SU-DHL-6 (cell line): ENCODE measurements around the gene ABCC3.

ENCODE experiments used
- H2AFZ ChIP-seq: fragments of 200-600 bp; sonication (generic); 2 replicates; pipeline ENCODE4 v1.6.1; 2014; ENCODE audit warnings: low read depth, mild to moderate bottlenecking, moderate library complexity, mixed read lengths, antibody characterized with exemption, low read length; ENCODE audit not compliant: severe bottlenecking
- H3F3A ChIP-seq: fragments of 200-600 bp; shearing (Covaris generic); 2 replicates; pipeline ENCODE4 v1.6.0; 2016; ENCODE audit warnings: antibody characterized with exemption, mild to moderate bottlenecking; ENCODE audit not compliant: insufficient read depth
- H3K27ac ChIP-seq: fragments of 200-600 bp; sonication (generic); 2 replicates; pipeline ENCODE4 v1.5.1; 2016; ENCODE audit warnings: low read depth, mild to moderate bottlenecking, low read length, moderate library complexity, mixed read lengths
- H3K27me3 ChIP-seq: fragments of 200-600 bp; sonication (generic), shearing (Covaris generic); 2 replicates; pipeline ENCODE4 v1.6.0; 2014; ENCODE audit warnings: mild to moderate bottlenecking, low read length
- H3K36me3 ChIP-seq: fragments of 200-600 bp; sonication (generic); 2 replicates; pipeline ENCODE4 v1.6.1; 2014; ENCODE audit warnings: mild to moderate bottlenecking, low read length, mixed read lengths
- H3K4me2 ChIP-seq: fragments of 300-600, 200-600 bp; shearing (Covaris generic), sonication (generic); 2 replicates; pipeline ENCODE4 v1.6.0; 2014; ENCODE audit warnings: low read length, low read depth, mild to moderate bottlenecking; ENCODE audit not compliant: poor library complexity, severe bottlenecking
- H3K4me3 ChIP-seq: fragments of 200-600 bp; sonication (generic); 2 replicates; pipeline ENCODE4 v1.5.1; 2014; ENCODE audit warnings: antibody characterized with exemption, low read length, mild to moderate bottlenecking, mixed read lengths; ENCODE audit not compliant: insufficient read depth, poor library complexity, severe bottlenecking
- H3K79me2 ChIP-seq: fragments of 200-600 bp; sonication (generic); 2 replicates; pipeline ENCODE4 v1.6.1; 2014; ENCODE audit warnings: mild to moderate bottlenecking, low read length, moderate library complexity; ENCODE audit not compliant: insufficient read depth
- H3K9ac ChIP-seq: fragments of 200-600 bp; sonication (generic); 2 replicates; pipeline ENCODE4 v1.7.0; 2014; ENCODE audit warnings: mild to moderate bottlenecking, low read length
- H3K9me2 ChIP-seq: fragments of 200-600 bp; sonication (generic); replicated peaks from 2 replicates; pipeline ENCODE4 v1.6.1; 2014; ENCODE audit warnings: low read length; ENCODE audit not compliant: insufficient read depth
- H3K9me3 ChIP-seq: fragments of 200-600 bp; sonication (generic); 2 replicates; pipeline ENCODE4 v1.6.1; 2014; ENCODE audit warnings: low read length, mixed read lengths; ENCODE audit not compliant: insufficient read depth
- H4K20me1 ChIP-seq: fragments of 200-600 bp; sonication (generic); 2 replicates; pipeline ENCODE4 v1.6.1; 2014; ENCODE audit warnings: low read depth, mild to moderate bottlenecking, antibody characterized with exemption, low read length, moderate library complexity, mixed read lengths
- EZH2phosphoT487 ChIP-seq: fragments of 200-600 bp; sonication (generic), shearing (Covaris generic); conservative IDR thresholded peaks from 2 replicates; pipeline ENCODE4 v1.6.1; 2018; ENCODE audit warnings: mild to moderate bottlenecking, antibody characterized with exemption, low read length, moderate library complexity, mixed read lengths
- TF ChIP-seq, protein P1 (sequence below): fragments of 200-600 bp; sonication (generic); IDR thresholded peaks from one replicate; pipeline ENCODE4 v1.5.1; 2017; ENCODE audit warnings: antibody characterized with exemption, mild to moderate bottlenecking, low read length, moderate library complexity; ENCODE audit not compliant: insufficient read depth, poor library complexity, severe bottlenecking

Gene ABCC3

GRCh38 chr17:50739098-50739497 is 104.4 kb downstream of the ABCC3 start:
- Histone ChIP-seq H3K9me3 (no peaks in the 10 kb centered on the region), H3K9me2 (no peaks in the 10 kb centered on the region), H3K27me3 (no peaks in the 10 kb centered on the region), H3K36me3 (peaks cover 60% of the 10 kb centered on the region), H3K4me3 (no peak overlapping the region), H3K79me2 (peaks cover 57% of the 10 kb centered on the region), H3K4me2 (no peak overlapping the region), H3K9ac (no peak overlapping the region), H2AFZ (no peak overlapping the region), H3K27ac (no peak overlapping the region), H3F3A (no peaks in the 10 kb centered on the region), H4K20me1 (peaks cover 54% of the 10 kb centered on the region)
- no peak for TF ChIP-seq EZH2phosphoT487
- TF ChIP-seq, protein P1, sequence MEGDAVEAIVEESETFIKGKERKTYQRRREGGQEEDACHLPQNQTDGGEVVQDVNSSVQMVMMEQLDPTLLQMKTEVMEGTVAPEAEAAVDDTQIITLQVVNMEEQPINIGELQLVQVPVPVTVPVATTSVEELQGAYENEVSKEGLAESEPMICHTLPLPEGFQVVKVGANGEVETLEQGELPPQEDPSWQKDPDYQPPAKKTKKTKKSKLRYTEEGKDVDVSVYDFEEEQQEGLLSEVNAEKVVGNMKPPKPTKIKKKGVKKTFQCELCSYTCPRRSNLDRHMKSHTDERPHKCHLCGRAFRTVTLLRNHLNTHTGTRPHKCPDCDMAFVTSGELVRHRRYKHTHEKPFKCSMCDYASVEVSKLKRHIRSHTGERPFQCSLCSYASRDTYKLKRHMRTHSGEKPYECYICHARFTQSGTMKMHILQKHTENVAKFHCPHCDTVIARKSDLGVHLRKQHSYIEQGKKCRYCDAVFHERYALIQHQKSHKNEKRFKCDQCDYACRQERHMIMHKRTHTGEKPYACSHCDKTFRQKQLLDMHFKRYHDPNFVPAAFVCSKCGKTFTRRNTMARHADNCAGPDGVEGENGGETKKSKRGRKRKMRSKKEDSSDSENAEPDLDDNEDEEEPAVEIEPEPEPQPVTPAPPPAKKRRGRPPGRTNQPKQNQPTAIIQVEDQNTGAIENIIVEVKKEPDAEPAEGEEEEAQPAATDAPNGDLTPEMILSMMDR = no peak
